HepG2 (cell line): ENCODE results near the gene LDLR. TPM values are rescaled to one million over a fixed set of nuclear protein-coding genes. Genes with fewer than 3 reads are reported as not detected.

Source experiments
- ATAC-seq: fragments of 200-7000 bp; cut with Tn5 transposase; 3 replicates; pipeline ENCODE4 v1.9.1; 2020; ENCODE audit warnings: mild to moderate bottlenecking, moderate library complexity
- BruUV-seq: library from RNA; stranded (reverse); fragments of 400-500 nt; replicated peaks from 2 replicates; lab custom pipeline; 2021; lab: Mats Ljungman, UMichigan
- CTCF ChIA-PET: fragments of 300-600 bp; formaldehyde crosslinking; extraction: SDS; loops from one replicate; lab custom pipeline; 2021; ENCODE audit warnings: low total read pairs, inconsistent platforms, low intra/inter-chr PET ratio; lab: Yijun Ruan, JAX
- POLR2A ChIA-PET: fragments of 350-600 bp; sonication (Branson Sonifier 250); formaldehyde crosslinking; loops from one replicate; lab custom pipeline; 2020; ENCODE audit warnings: antibody characterized with exemption, inconsistent platforms; lab: Yijun Ruan, JAX
- DNase-seq: peaks from one replicate; pipeline ENCODE4 v3.0.0-alpha.2; 2015; ENCODE audit warnings: low spot score
- FAIRE-seq: peaks from 3 replicates; lab custom pipeline; 2011; peaks lifted over from hg19 to GRCh38; lab: Jason Lieb, UNC
- H2AFZ ChIP-seq: one replicate; pipeline ENCODE4 v1.6.1; 2011; ENCODE audit warnings: low read length, inconsistent platforms
- H3K27ac ChIP-seq: fragments of 300-600 bp; 3 replicates; pipeline ENCODE4 v1.8.0; 2011; ENCODE audit warnings: mixed run types, mild to moderate bottlenecking, mixed read lengths, low read length, inconsistent platforms; ENCODE audit not compliant: insufficient read depth; ENCODE audit errors: extremely low read length
- H3K27me3 ChIP-seq, 2 experiments: fragments of 200-600 bp in 1 of 2; 2 replicates in 1 of 2; 3 replicates in 1 of 2; pipeline versions ENCODE4 v1.6.0 to v1.8.0; 2011; ENCODE audit warnings: low read length in 2 of 2, mild to moderate bottlenecking in 2 of 2, moderate library complexity in 2 of 2, inconsistent platforms in 1 of 2; ENCODE audit not compliant: insufficient read depth in 2 of 2, control insufficient read depth in 1 of 2
- H3K36me3 ChIP-seq, 2 experiments: fragments of 200-600 bp in 1 of 2; replicated peaks in 1 of 2; 2 replicates in 1 of 2; 3 replicates in 1 of 2; pipeline versions ENCODE4 v1.5.1 to v1.8.0; 2011; ENCODE audit warnings: low read length in 2 of 2, inconsistent platforms in 1 of 2; ENCODE audit not compliant: insufficient read depth in 2 of 2, control insufficient read depth in 1 of 2
- H3K4me1 ChIP-seq: 2 replicates; pipeline ENCODE4 v1.5.1; 2012; ENCODE audit warnings: low read length, inconsistent platforms; ENCODE audit not compliant: insufficient read depth
- H3K4me2 ChIP-seq: 2 replicates; pipeline ENCODE4 v1.6.0; 2011; ENCODE audit warnings: low read depth, low read length, inconsistent platforms
- H3K4me3 ChIP-seq, 3 experiments: fragments of 200-600 bp in 1 of 3; sonication (generic), shearing (Covaris generic) in 1 of 3; replicated peaks in 1 of 3; 2 replicates each; pipeline ENCODE4 v1.5.1; 2011 to 2016; ENCODE audit warnings: low read length in 3 of 3, inconsistent platforms in 2 of 3, low read depth in 2 of 3, mild to moderate bottlenecking in 2 of 3, control low read depth in 1 of 3, mixed read lengths in 1 of 3; ENCODE audit not compliant: insufficient read depth in 1 of 3
- H3K79me2 ChIP-seq: one replicate; pipeline ENCODE4 v1.6.1; 2011; ENCODE audit warnings: low read length, inconsistent platforms; ENCODE audit not compliant: insufficient read depth
- H3K9ac ChIP-seq: 2 replicates; pipeline ENCODE4 v1.6.0; 2011; ENCODE audit warnings: mild to moderate bottlenecking, low read depth, low read length, inconsistent platforms; ENCODE audit not compliant: insufficient read depth
- H3K9me3 ChIP-seq: 2 replicates; pipeline ENCODE4 v1.5.1; 2012; ENCODE audit warnings: mild to moderate bottlenecking, low read length
- H4K20me1 ChIP-seq: 2 replicates; pipeline ENCODE4 v1.6.0; 2011; ENCODE audit warnings: inconsistent platforms, mild to moderate bottlenecking, low read length, moderate library complexity; ENCODE audit not compliant: insufficient read depth
- ATF7-NPFF ChIP-seq: sonication (generic); formaldehyde crosslinking; IDR thresholded peaks from 2 replicates; pipeline ENCODE4 v1.8.1; 2023; ENCODE audit warnings: mild to moderate bottlenecking, low read depth, missing genetic modification reagents, moderate library complexity
- CBX5 ChIP-seq: sonication (generic); formaldehyde crosslinking; IDR thresholded peaks from 2 replicates; pipeline ENCODE4 v1.4.0; 2020; ENCODE audit warnings: missing genetic modification reagents, borderline replicate concordance
- CC2D1A ChIP-seq: sonication (generic); formaldehyde crosslinking; IDR thresholded peaks from 2 replicates; pipeline ENCODE4 v1.8.1; 2023; ENCODE audit warnings: mild to moderate bottlenecking, missing genetic modification reagents
- CREM ChIP-seq, 2 experiments: sonication (generic) in 1 of 2; formaldehyde crosslinking in 1 of 2; IDR thresholded peaks; 2 replicates each; pipeline versions ENCODE4 v1.4.0 to v1.6.1; 2016 to 2020; ENCODE audit warnings: antibody characterized with exemption in 1 of 2, mild to moderate bottlenecking in 1 of 2, missing genetic modification reagents in 1 of 2
- FOXK2 ChIP-seq: fragments of 450-650 bp; IDR thresholded peaks from 2 replicates; pipeline ENCODE4 v1.6.1; 2016
- MED13 ChIP-seq: sonication (generic); formaldehyde crosslinking; IDR thresholded peaks from 2 replicates; pipeline ENCODE4 v1.5.0; 2020; ENCODE audit warnings: missing genetic modification reagents
- MLLT10 ChIP-seq: sonication (generic); formaldehyde crosslinking; IDR thresholded peaks from 2 replicates; pipeline ENCODE4 v1.4.0; 2020; ENCODE audit warnings: missing genetic modification reagents
- NONO ChIP-seq, 2 experiments: fragments of 450-650 bp in 1 of 2; sonication (generic) in 1 of 2; formaldehyde crosslinking in 1 of 2; IDR thresholded peaks in 1 of 2; conservative IDR thresholded peaks in 1 of 2; 2 replicates each; pipeline versions ENCODE4 v1.6.1 to v1.8.0; 2017 to 2022; ENCODE audit warnings: mild to moderate bottlenecking in 1 of 2, missing genetic modification reagents in 1 of 2, moderate library complexity in 1 of 2
- YEATS4 ChIP-seq: sonication (generic); formaldehyde crosslinking; IDR thresholded peaks from 2 replicates; pipeline ENCODE4 v1.4.0; 2020; ENCODE audit warnings: missing genetic modification reagents, borderline replicate concordance
- ZBTB8A ChIP-seq: sonication (generic); formaldehyde crosslinking; IDR thresholded peaks from 2 replicates; pipeline ENCODE4 v1.4.0; 2020; ENCODE audit warnings: mild to moderate bottlenecking, low read depth, missing genetic modification reagents, borderline replicate concordance
- ZFX ChIP-seq: sonication (generic); formaldehyde crosslinking; IDR thresholded peaks from 2 replicates; pipeline ENCODE4 v1.4.0; 2020; ENCODE audit warnings: mild to moderate bottlenecking, low read depth, missing genetic modification reagents, moderate library complexity
- ZNF121 ChIP-seq: sonication (generic); formaldehyde crosslinking; IDR thresholded peaks from 2 replicates; pipeline ENCODE4 v1.5.0; 2020; ENCODE audit warnings: mild to moderate bottlenecking, missing genetic modification reagents
- ZNF207 ChIP-seq: fragments of 450-650 bp; IDR thresholded peaks from 2 replicates; pipeline ENCODE4 v1.6.1; 2016; ENCODE audit warnings: antibody characterized with exemption, borderline replicate concordance
- ZNF264 ChIP-seq: sonication (generic); formaldehyde crosslinking; IDR thresholded peaks from 2 replicates; pipeline ENCODE4 v1.4.0; 2020; ENCODE audit warnings: missing genetic modification reagents
- ZNF331 ChIP-seq: sonication (generic); formaldehyde crosslinking; IDR thresholded peaks from 2 replicates; pipeline ENCODE4 v1.4.0; 2020; ENCODE audit warnings: missing genetic modification reagents
- ZNF572 ChIP-seq: sonication (generic); formaldehyde crosslinking; IDR thresholded peaks from 2 replicates; pipeline ENCODE4 v1.5.1; 2020; ENCODE audit warnings: mild to moderate bottlenecking, missing genetic modification reagents
- ZNF605 ChIP-seq: sonication (generic); formaldehyde crosslinking; IDR thresholded peaks from 2 replicates; pipeline ENCODE4 v1.8.0; 2022; ENCODE audit warnings: mild to moderate bottlenecking, missing genetic modification reagents
- ZNF775 ChIP-seq: sonication (generic); formaldehyde crosslinking; IDR thresholded peaks from 2 replicates; pipeline ENCODE4 v1.4.0; 2020; ENCODE audit warnings: missing genetic modification reagents, mild to moderate bottlenecking, moderate library complexity, borderline replicate concordance
- WGBS: methylation state at CpG from one replicate; pipeline ENCODE4 v1.1.6; 2017; ENCODE audit warnings: low lambda C conversion rate; 5-methylcytosine and 5-hydroxymethylcytosine counted together
- in situ Hi-C: cut with HindIII; loops from 2 replicates; pipeline ENCODE4 v1.10.0; 2017; ENCODE audit warnings: low pct_unique_long_range_greater_than_20kb; ENCODE audit not compliant: extremely low pct_ligation_motif_present
- intact Hi-C: fragments of 100-400 bp; cut with micrococcal nuclease; formaldehyde crosslinking; loops from one replicate; pipeline ENCODE4 v1.10.0; 2022; ENCODE audit not compliant: unreplicated experiment
- polyA plus RNA-seq, 8 experiments: library from polyadenylated mRNA; depleted of rRNA in 3 of 8; stranded (reverse) in 7 of 8; unstranded in 1 of 8; fragments of >200 nt; fragmentation: Illumina TruSeq in 4 of 8; extraction: Trizol in 4 of 8; gene quantifications; 2 replicates each; pipeline versions ENCODE4 v1.2.1 to v1.2.3, GENCODE V29; 2011 to 2016; ENCODE audit warnings: low read depth in 4 of 8, missing spikeins in 1 of 8, mixed read lengths in 1 of 8; ENCODE audit not compliant: insufficient read depth in 1 of 8
- total RNA-seq, 5 experiments: library from RNA; depleted of rRNA; stranded (reverse); fragments of >200 nt; fragmentation: Illumina TruSeq; extraction: Trizol; gene quantifications; 2 replicates each; pipeline ENCODE4 v1.2.3, GENCODE V29; 2016; ENCODE audit warnings: low read depth in 1 of 5

Gene LDLR
- total and polyA plus RNA-seq, 2 of the 13 experiments (the other 11 are each of a cell fraction or from before 2014, with no cell fraction given): 51.6 to 92.5 TPM

DNA sequence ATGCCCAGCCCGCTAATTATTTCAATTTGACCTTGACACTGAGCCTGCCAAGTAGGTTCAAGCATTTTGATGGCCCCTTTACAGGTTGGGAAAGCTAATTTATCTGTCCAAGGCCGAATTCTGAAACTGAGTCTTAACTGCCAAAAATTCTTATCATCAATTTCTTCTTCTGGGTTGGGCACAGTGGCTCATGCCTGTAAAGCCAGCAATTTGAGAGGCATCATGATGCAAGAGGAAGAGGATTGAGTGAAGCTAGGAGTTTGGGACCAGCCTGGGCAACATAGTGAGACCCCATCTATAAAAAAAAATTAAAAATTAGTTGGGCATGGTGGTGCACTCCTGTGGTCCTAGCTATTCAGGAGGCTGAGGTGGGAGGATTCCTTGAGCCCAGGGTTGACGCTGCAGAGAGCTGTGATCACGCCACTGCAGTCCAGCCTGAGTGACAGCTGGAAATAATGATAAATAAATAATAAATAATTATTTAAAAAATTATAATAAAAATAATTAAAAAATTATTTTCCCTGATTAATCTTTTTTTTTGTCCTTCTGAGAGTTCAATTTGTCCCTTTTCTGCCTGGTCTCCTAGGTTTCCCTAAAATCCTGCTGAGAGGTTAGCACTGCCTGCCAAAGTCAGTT, 1.3 kb upstream of the LDLR start:
- H3K27ac ChIP-seq: peak overlapping the region; percentile 97
- H2AFZ ChIP-seq: no peak overlapping the region
- FAIRE-seq (no peak), DNase-seq (no peak), ATAC-seq (no peak)
- ChIA-PET CTCF (no interaction called here), POLR2A (interaction anchor here (1.2 to 2.5 kb wide), 3 partner anchors 9 to 52 kb away, joined by 3 to 8 read pairs (median 6); no protein-coding TSS in a partner anchor)
- WGBS: 53% methylated on average over 4 of the region's 4 CpGs
- peaks cover 54% of the 10 kb centered on the region for H3K4me1 ChIP-seq
- peaks cover 25% of the 10 kb centered on the region for H4K20me1 ChIP-seq
- peak overlapping the region; percentile 98; the same call in 1 of the 2 replicates for H3K9ac ChIP-seq
- no peaks in the 10 kb centered on the region; a peak in 1 of 5 replicates for H3K36me3 ChIP-seq
- BruUV-seq: no TSS peak
- H3K4me2 ChIP-seq: peak overlapping the region; percentile 86
- in situ Hi-C loops (no loop called here), intact Hi-C loops (no loop called here)
- H3K4me3 ChIP-seq: peak overlapping the region in 2 of 3 experiments; percentile 81 to 93; a peak in 3 of 6 replicates
- no peaks in the 10 kb centered on the region for H3K9me3 ChIP-seq
- no peaks in the 10 kb centered on the region; a peak in 1 of 5 replicates for H3K27me3 ChIP-seq
- peaks cover 34% of the 10 kb centered on the region for H3K79me2 ChIP-seq
- TF ChIP-seq FOXK2 (no peak), ZNF121 (CRISPR knock-in tag) (peak; percentile 65; the same call in 1 of the 2 replicates)
- TF ChIP-seq, all 625 proteins: peak for 1

DNA sequence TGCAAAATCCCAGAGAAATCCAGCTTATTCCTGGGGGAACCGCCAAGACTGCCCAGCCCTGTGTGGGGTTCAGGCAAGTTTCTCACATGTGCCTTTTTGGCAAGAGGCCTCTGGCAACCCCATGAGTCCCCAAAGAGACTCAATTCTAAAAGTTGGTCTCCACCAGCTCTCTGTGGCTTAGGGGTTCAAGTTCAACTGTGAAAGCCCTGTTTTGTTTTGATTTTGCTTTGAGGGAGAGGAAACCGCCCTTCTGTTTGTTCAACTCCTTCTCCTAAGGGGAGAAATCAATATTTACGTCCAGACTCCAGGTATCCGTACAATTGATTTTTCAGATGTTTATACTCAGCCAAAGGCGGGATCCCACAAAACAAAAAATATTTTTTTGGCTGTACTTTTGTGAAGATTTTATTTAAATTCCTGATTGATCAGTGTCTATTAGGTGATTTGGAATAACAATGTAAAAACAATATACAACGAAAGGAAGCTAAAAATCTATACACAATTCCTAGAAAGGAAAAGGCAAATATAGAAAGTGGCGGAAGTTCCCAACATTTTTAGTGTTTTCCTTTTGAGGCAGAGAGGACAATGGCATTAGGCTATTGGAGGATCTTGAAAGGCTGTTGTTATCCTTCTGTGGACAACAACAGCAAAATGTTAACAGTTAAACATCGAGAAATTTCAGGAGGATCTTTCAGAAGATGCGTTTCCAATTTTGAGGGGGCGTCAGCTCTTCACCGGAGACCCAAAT, 583 bp upstream of the LDLR start:
- ChIA-PET CTCF (no interaction called here), POLR2A (interaction anchor here (0.8 to 2.5 kb wide), 8 partner anchors 10 to 253 kb away, joined by 3 to 8 read pairs (median 3); partner anchors contain the start of gene TMED1)
- in situ Hi-C loops (no loop called here), intact Hi-C loops (no loop called here)
- Histone ChIP-seq H4K20me1 (peaks cover 32% of the 10 kb centered on the region), H3K27ac (peak overlapping the region; percentile 97), H3K9ac (peak overlapping the region; percentile 98), H3K79me2 (peaks cover 41% of the 10 kb centered on the region), H3K27me3 (no peaks in the 10 kb centered on the region; a peak in 1 of 5 replicates), H3K36me3 (peaks cover under 1 to 6% of the 10 kb centered on the region in 2 experiments; a peak in 2 of 5 replicates), H3K4me1 (peaks cover 59% of the 10 kb centered on the region), H3K4me2 (peak overlapping the region; percentile 86), H2AFZ (no peak overlapping the region), H3K9me3 (no peaks in the 10 kb centered on the region), H3K4me3 (peak overlapping the region; percentile 81 to 93 (median 93))
- WGBS: under 1% methylated on average over 11 of the region's 11 CpGs
- BruUV-seq: no TSS peak
- DNase-seq (peak; percentile 81), FAIRE-seq (no peak), ATAC-seq (no peak)
- TF ChIP-seq ZFX (CRISPR knock-in tag): no peak
- no peak for TF ChIP-seq CC2D1A
- TF ChIP-seq ATF7-NPFF (CRISPR knock-in tag): no peak
- no peak for TF ChIP-seq ZNF605
- TF ChIP-seq ZNF572 (CRISPR knock-in tag): no peak
- TF ChIP-seq ZNF775 (CRISPR knock-in tag): no peak
- no peak for TF ChIP-seq ZBTB8A (CRISPR knock-in tag)
- no peak for TF ChIP-seq CBX5 (CRISPR knock-in tag)
- TF ChIP-seq MLLT10 (CRISPR knock-in tag): no peak
- TF ChIP-seq ZNF264: no peak
- no peak for TF ChIP-seq MED13
- no peak for TF ChIP-seq YEATS4 (CRISPR knock-in tag)
- TF ChIP-seq CREM (IDR thresholded peaks at IDR 0.05): peak; percentile 83; the same call in 1 of the 2 replicates
- TF ChIP-seq CREM (CRISPR knock-in tag; IDR thresholded peaks at IDR 0.05): no peak
- TF ChIP-seq ZNF207: no peak
- no peak for TF ChIP-seq NONO (IDR thresholded peaks at IDR 0.05)
- TF ChIP-seq NONO (CRISPR knock-in tag; conservative IDR thresholded peaks at IDR 0.05): no peak
- no peak for TF ChIP-seq ZNF331 (CRISPR knock-in tag)
